Gastrocnemius medialis (tissue), 4 donors: Measurements from ENCODE around the gene TRIM61.

Experiments used
- CTCF ChIP-seq, 5 experiments: fragments of 450-650 bp in 3 of 5; fragments of 200-600 bp in 2 of 5; sonication (generic) in 2 of 5; IDR thresholded peaks in 4 of 5; conservative IDR thresholded peaks in 1 of 5; 1 replicate in 4 of 5; 2 replicates in 1 of 5; pipeline ENCODE4 v1.5.1; 2016 to 2019; ENCODE audit warnings: antibody characterized with exemption in 5 of 5, mild to moderate bottlenecking in 3 of 5, moderate library complexity in 3 of 5
- POLR2A ChIP-seq, 2 donors: fragments of 450-650 bp; IDR thresholded peaks; one replicate each; pipeline ENCODE4 v1.6.1; 2017; ENCODE audit warnings: antibody characterized with exemption in 2 of 2, mild to moderate bottlenecking in 2 of 2, moderate library complexity in 2 of 2

DNA sequence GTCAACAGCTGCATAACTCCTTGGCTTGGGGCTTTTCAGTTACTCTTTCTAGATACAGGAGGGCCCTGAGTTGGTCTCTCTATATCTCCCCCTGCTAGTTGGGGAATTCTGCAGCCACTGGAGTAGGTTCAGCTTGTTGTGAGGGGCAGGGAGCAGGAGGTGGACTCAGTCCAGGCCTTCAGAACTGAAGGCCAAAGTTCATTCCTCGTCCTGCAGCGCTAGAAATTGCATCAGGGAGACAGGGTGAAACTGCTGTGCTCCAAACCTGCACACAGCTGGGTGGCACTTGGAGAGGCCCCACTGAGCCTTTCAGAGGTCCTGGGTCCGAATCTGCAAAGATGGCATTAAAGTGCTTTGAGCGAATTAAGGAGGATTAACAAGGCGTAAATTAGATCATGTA, 29.4 kb upstream of the TRIM61 start:
- TF ChIP-seq CTCF (IDR thresholded peaks at IDR 0.05 in 4 of 5, conservative IDR thresholded peaks at IDR 0.05 in 1 of 5) = no peak
- TF ChIP-seq POLR2A (IDR thresholded peaks at IDR 0.05) = no peak
